Right lobe of liver (tissue), 6 donors: ENCODE results near the gene CCDC174. TPM values are rescaled to one million over a fixed set of nuclear protein-coding genes. Genes with fewer than 3 reads are reported as not detected.

ENCODE experiments used
- ATAC-seq, 4 donors: fragments of 200-7000 bp; cut with Tn5 transposase; one replicate each; pipeline ENCODE4 v1.9.1; 2020; ENCODE audit warnings: mild to moderate bottlenecking in 4 of 4, moderate library complexity in 4 of 4
- DNase-seq, 3 donors: peaks; one replicate each; pipeline ENCODE4 v3.0.0-alpha.2; 2020
- H3K27ac ChIP-seq, 3 donors: fragments of 200-600 bp; one replicate each; pipeline ENCODE4 v1.8.0; 2022
- H3K27me3 ChIP-seq, 2 donors: fragments of 200-600 bp; one replicate each; pipeline ENCODE4 v1.8.0; 2022
- H3K36me3 ChIP-seq, 4 donors: fragments of 200-600 bp; sonication (generic) in 1 of 4; one replicate each; pipeline versions ENCODE4 v1.5.1 to v1.8.0; 2017 to 2022; ENCODE audit warnings: control low read depth in 1 of 4
- H3K4me1 ChIP-seq, 4 donors: fragments of 200-600 bp; sonication (generic) in 1 of 4; one replicate each; pipeline versions ENCODE4 v1.5.1 to v1.8.0; 2017 to 2022; ENCODE audit warnings: control low read depth in 1 of 4
- H3K4me3 ChIP-seq, 3 donors: fragments of 200-600 bp; one replicate each; pipeline ENCODE4 v1.8.0; 2022
- H3K9me3 ChIP-seq, 4 donors: fragments of 200-600 bp; sonication (generic) in 1 of 4; one replicate each; pipeline versions ENCODE4 v1.5.1 to v1.8.0; 2017 to 2022; ENCODE audit warnings: control low read depth in 1 of 4
- POLR2A ChIP-seq: fragments of 450-650 bp; IDR thresholded peaks from one replicate; pipeline ENCODE4 v1.6.1; 2017; ENCODE audit warnings: antibody characterized with exemption, mild to moderate bottlenecking
- WGBS: methylation state at CpG from one replicate; pipeline ENCODE4 v1.1.6; 2018; ENCODE audit warnings: low coverage, low lambda C conversion rate; ENCODE audit not compliant: insufficient coverage; ENCODE audit errors: missing lambda C conversion rate; 5-methylcytosine and 5-hydroxymethylcytosine counted together
- intact Hi-C, 2 donors: fragments of 100-400 bp; cut with DNase I; formaldehyde crosslinking; loops; one replicate each; pipeline versions ENCODE4 v1.11.2 to v1.14.1; 2022
- total RNA-seq, 6 experiments: library from RNA; depleted of rRNA in 2 of 6; stranded (reverse); fragments of >200 nt in 2 of 6; fragmentation: NEBNext Ultra II Directional in 3 of 6; extraction: Animal tissue kit (Norgen Biotek cat#: 25700) in 3 of 6; gene quantifications; one replicate each; pipeline versions ENCODE4 v1.1.0 to v1.2.4, GENCODE V29; 2016 to 2023
- TF ChIP-seq, protein P1 (sequence below), 4 donors: fragments of 200-600 bp in 3 of 4; fragments of 450-650 bp in 1 of 4; IDR thresholded peaks; one replicate each; pipeline versions ENCODE4 v1.5.1 to v1.8.0; 2016 to 2022; ENCODE audit warnings: antibody characterized with exemption in 4 of 4, mild to moderate bottlenecking in 2 of 4
- donor health status: DM: no; HTN: yes; CAD: no.
- donor health status: DM: no; HTN: no; CAD: no.
- donor health status: DM: no; HTN: no; CAD: no.
- donor health status: DM: no; HTN: yes; CAD: no.
- donor health status: DM: no; HTN: yes; CAD: no.

Gene CCDC174
- total RNA-seq, 6 experiments from 2014 or later = 7.5 to 11.7 (median 10.6) TPM

DNA sequence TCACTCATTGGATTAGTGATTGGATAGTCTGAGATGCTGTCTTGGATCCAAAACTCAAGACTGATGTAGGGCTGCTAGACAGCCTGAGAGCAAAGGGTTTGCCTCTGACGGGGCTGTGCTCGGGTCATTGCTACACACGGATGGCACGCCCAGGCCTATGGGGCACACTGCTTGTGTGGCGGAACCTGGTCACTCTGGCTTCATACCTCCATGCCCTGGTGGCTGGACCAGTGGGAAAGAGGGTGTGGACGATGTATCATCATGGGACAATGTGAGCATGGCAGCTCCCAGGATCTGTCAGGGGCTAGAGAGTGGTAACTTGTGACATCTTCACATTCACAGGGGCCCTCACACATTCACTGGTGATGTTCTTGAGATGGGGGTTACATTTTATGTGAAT lies 18.1 kb upstream of the CCDC174 start:
- no peak for ATAC-seq
- intact Hi-C loops = no loop called here
- H3K27me3 ChIP-seq = no peaks in the 10 kb centered on the region

DNA sequence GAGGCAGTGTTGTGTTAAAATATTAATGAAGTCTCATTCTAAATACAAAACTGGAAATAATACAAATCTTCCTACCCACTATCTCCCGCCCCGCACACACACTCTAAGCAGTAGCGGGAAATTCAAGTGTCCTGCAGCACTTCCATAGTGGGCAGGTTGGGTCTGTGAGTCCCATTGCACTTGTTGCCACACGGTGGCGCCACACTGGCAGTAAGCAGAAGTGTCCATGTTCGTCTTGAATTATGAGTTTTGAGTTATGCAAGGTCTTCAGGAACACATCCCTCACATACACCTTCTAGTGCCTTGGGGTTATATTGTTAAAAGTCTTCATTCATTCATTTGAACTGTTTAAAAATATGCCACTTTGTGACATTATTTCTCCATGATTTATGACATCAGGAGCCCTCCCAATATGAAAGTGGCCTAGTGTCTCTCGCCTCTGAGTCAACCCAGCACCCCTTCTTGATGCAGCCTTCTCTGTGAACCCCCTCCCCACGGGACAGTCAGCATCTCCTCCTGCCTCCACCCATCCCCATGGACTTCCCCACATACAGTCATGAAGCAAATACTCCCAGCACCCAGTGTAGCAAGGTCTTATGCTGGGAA lies 17.6 kb upstream of the CCDC174 start:
- WGBS = 20% methylated on average over 7 of the region's 8 CpGs
- no peak overlapping the region for H3K4me3 ChIP-seq
- no peaks in the 10 kb centered on the region for H3K36me3 ChIP-seq
- TF ChIP-seq, protein P1, sequence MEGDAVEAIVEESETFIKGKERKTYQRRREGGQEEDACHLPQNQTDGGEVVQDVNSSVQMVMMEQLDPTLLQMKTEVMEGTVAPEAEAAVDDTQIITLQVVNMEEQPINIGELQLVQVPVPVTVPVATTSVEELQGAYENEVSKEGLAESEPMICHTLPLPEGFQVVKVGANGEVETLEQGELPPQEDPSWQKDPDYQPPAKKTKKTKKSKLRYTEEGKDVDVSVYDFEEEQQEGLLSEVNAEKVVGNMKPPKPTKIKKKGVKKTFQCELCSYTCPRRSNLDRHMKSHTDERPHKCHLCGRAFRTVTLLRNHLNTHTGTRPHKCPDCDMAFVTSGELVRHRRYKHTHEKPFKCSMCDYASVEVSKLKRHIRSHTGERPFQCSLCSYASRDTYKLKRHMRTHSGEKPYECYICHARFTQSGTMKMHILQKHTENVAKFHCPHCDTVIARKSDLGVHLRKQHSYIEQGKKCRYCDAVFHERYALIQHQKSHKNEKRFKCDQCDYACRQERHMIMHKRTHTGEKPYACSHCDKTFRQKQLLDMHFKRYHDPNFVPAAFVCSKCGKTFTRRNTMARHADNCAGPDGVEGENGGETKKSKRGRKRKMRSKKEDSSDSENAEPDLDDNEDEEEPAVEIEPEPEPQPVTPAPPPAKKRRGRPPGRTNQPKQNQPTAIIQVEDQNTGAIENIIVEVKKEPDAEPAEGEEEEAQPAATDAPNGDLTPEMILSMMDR (IDR thresholded peaks at IDR 0.05) = peak; percentile 45 to 81 (median 68)
- no peak for TF ChIP-seq POLR2A
- ATAC-seq (peak; percentile 16 to 43 (median 27)), DNase-seq (peak in 2 of 3 donors; percentile 46 to 68)
- H3K4me1 ChIP-seq = peaks cover 0 to 36% (median 13%) of the 10 kb centered on the region in 4 donors
- H3K27ac ChIP-seq = no peak overlapping the region
- intact Hi-C loops = no loop called here
- no peaks in the 10 kb centered on the region for H3K27me3 ChIP-seq
- H3K9me3 ChIP-seq = no peaks in the 10 kb centered on the region

More for the DNA sequence above, 18.1 kb upstream of the CCDC174 start:
- no peaks in the 10 kb centered on the region for H3K36me3 ChIP-seq
- 80% methylated on average over 1 of the region's 6 CpGs for WGBS
- no peak overlapping the region for H3K27ac ChIP-seq
- DNase-seq = no peak
- no peaks in the 10 kb centered on the region for H3K9me3 ChIP-seq
- H3K4me1 ChIP-seq = peaks cover 0 to 36% (median 13%) of the 10 kb centered on the region in 4 donors
- H3K4me3 ChIP-seq = no peak overlapping the region
- TF ChIP-seq, protein P1 (IDR thresholded peaks at IDR 0.05) = no peak
- no peak for TF ChIP-seq POLR2A

DNA sequence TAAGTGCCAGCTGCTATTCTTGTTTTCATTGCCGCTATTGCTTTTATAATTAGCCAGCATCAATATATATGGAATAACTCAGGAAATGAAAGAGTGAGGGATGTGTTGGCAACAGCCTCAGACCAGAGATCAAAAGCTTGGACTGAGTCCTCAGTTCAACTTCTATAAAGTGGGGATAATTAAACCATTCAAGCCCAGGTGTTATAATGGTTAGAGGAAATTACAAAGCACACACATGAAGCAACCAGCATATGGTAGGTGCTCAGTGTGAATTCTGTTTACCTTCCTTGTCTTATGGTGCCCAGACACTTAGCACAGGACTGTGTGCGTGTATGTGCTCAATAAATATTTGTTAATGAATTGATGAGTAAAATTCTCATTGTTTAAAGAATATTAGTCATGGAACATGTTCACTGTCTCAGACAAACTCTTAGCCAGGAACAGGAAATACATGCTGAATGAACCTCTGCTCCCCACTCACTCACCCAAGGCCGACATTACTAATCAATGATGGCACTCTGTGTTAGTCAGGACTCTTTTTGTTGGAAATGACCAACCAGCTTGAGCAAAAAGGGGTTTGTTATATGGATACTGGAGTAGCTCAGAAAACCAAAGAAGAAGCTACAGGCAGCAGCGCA lies 16.7 kb upstream of the CCDC174 start:
- 64% methylated on average over 3 of the region's 4 CpGs for WGBS
- Histone ChIP-seq H3K4me1 (peaks cover 0 to 36% (median 13%) of the 10 kb centered on the region in 4 donors), H3K27me3 (no peaks in the 10 kb centered on the region), H3K4me3 (no peak overlapping the region), H3K36me3 (no peaks in the 10 kb centered on the region), H3K9me3 (no peaks in the 10 kb centered on the region), H3K27ac (no peak overlapping the region)
- no peak for TF ChIP-seq POLR2A
- TF ChIP-seq, protein P1 (IDR thresholded peaks at IDR 0.05) = no peak
- DNase-seq (no peak), ATAC-seq (no peak)
- intact Hi-C loops = no loop called here

DNA sequence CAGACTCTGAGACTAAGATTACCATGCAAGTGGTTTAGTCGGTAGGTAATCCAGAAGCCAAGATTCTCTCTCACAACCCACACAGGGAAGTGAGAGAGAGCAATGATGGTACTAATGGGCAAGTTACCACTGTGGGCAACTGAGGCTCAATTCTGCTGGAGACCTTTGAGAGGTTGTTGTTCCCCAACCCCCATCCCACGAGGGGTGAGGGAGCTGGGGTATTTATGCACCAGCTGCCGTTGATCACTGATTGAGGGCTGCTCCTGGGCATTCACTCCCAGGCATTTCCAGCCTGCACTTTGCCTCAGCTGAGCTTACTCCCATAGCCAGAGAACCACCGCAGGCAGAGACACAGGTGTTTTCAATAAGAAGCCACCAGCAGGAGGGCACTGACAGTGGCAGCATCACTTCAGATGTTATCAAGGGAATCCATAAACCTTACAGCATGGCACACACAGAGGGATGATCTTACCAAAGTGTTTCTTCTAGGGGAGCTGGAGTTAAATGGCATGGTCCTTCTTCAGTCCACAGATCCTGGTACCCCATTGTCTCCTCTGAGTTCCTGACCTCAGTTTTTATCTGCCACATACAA lies 15.0 kb upstream of the CCDC174 start:
- 62% methylated on average over 3 of the region's 4 CpGs for WGBS
- Histone ChIP-seq H3K27ac (no peak overlapping the region), H3K27me3 (no peaks in the 10 kb centered on the region), H3K9me3 (no peaks in the 10 kb centered on the region), H3K4me1 (peaks cover 0 to 19% (median 7%) of the 10 kb centered on the region in 4 donors), H3K4me3 (no peak overlapping the region), H3K36me3 (no peaks in the 10 kb centered on the region)
- no peak for DNase-seq
- ATAC-seq = no peak
- intact Hi-C loops = no loop called here
- TF ChIP-seq POLR2A = no peak
- TF ChIP-seq, protein P1 (IDR thresholded peaks at IDR 0.05) = no peak
